ENCODE results near the gene TSPAN11.

Gene TSPAN11

DNA sequence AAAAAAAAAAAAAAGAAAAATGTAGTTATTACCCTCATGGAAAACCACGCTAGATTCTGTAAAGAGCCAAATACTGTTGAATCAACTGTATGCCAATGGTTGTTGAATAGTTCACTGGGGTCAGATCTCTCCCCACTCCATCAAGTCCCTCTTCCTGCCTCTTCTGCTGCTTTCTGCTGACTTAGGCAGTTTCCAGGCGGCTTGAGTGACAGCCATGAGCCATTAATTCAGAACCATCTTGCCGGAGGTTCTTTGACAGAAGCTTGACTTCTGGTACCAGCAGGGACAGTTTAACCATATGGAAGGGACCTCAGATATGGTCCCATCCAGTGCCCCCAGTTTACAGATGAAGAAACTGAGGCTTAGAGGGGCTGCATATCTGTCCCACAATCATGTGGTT, 34.5 kb downstream of the TSPAN11 start:
- TF ChIP-seq, protein P1, sequence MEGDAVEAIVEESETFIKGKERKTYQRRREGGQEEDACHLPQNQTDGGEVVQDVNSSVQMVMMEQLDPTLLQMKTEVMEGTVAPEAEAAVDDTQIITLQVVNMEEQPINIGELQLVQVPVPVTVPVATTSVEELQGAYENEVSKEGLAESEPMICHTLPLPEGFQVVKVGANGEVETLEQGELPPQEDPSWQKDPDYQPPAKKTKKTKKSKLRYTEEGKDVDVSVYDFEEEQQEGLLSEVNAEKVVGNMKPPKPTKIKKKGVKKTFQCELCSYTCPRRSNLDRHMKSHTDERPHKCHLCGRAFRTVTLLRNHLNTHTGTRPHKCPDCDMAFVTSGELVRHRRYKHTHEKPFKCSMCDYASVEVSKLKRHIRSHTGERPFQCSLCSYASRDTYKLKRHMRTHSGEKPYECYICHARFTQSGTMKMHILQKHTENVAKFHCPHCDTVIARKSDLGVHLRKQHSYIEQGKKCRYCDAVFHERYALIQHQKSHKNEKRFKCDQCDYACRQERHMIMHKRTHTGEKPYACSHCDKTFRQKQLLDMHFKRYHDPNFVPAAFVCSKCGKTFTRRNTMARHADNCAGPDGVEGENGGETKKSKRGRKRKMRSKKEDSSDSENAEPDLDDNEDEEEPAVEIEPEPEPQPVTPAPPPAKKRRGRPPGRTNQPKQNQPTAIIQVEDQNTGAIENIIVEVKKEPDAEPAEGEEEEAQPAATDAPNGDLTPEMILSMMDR (IDR thresholded peaks at IDR 0.05; ENCODE audit: low read depth, low read length, missing control alignments), result no peak
- DNase-seq (ENCODE audit: low read depth), result no peak
- in situ Hi-C loops (cut with HindIII; ENCODE audit: low sequenced_read_pairs), result no loop called here
- no peak overlapping the region for H3K4me3 ChIP-seq (ENCODE audit: low read depth, low read length)

DNA sequence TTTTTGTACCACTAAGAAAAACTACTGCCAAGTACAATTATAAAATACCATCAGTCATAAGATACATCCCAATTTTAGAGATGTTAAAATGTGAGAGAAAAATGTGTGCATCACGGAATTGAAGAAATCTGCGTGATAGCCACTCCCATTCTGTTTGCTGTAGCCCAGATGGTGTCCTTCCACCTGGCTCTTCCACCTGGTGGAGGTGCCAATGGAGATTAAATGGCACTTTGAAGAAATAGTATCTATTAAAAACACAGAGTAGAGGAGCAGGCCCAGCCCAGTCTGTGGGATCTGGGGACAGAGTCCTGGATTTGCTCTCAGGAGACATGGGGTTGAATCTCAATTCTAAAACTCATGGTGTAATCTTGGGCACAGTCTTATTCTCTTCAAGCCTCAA, 35.5 kb downstream of the TSPAN11 start:
- H3K4me3 ChIP-seq (ENCODE audit: low read depth, low read length), result no peak overlapping the region
- DNase-seq (ENCODE audit: low read depth), result no peak
- TF ChIP-seq, protein P1 (IDR thresholded peaks at IDR 0.05; ENCODE audit: low read depth, low read length, missing control alignments), result no peak
- in situ Hi-C loops (cut with HindIII; ENCODE audit: low sequenced_read_pairs), result no loop called here

DNA sequence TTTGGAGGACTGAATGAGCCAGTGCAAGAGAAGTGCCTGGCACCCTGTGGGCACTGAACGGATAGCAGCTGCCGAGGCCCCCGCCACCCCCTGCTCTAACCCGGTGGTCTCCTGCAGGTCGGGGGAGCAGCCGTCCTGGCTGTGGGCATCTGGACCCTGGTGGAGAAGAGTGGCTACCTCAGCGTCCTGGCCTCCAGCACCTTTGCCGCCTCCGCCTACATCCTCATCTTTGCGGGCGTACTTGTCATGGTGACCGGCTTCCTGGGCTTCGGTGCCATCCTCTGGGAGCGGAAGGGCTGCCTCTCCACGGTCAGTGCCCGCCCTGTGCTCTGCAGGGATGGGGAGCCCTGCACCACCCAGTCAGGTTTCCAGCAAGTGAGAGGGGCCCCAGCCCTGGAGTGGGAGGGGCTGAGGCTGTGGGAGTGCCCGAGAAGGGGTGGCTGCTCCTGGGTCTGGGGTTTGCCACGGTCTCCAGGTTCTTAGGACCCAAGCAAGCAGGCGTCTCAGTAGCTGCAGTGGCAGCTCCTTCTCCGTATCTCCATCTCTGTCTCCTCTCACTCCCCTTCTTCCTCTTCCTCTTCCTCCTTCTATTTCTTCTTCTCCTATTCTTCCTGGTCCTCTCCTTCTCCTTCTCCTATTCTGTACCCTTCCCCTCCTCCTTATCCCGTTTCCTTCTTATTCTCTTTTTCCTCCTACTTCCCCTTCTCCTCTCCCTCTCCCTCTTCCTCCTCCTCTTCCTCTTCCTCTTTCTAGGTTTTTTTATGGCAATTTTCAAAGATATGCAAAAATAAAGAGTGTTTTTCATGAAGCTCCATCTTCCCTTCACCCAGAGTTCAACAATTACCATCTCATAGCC, 37.4 kb downstream of the TSPAN11 start:
- H3K4me3 ChIP-seq (ENCODE audit: low read depth, low read length), result no peak overlapping the region
- TF ChIP-seq, protein P1 (IDR thresholded peaks at IDR 0.05; ENCODE audit: low read depth, low read length, missing control alignments), result no peak
- DNase-seq (ENCODE audit: low read depth), result no peak
- in situ Hi-C loops (cut with HindIII; ENCODE audit: low sequenced_read_pairs), result no loop called here

DNA sequence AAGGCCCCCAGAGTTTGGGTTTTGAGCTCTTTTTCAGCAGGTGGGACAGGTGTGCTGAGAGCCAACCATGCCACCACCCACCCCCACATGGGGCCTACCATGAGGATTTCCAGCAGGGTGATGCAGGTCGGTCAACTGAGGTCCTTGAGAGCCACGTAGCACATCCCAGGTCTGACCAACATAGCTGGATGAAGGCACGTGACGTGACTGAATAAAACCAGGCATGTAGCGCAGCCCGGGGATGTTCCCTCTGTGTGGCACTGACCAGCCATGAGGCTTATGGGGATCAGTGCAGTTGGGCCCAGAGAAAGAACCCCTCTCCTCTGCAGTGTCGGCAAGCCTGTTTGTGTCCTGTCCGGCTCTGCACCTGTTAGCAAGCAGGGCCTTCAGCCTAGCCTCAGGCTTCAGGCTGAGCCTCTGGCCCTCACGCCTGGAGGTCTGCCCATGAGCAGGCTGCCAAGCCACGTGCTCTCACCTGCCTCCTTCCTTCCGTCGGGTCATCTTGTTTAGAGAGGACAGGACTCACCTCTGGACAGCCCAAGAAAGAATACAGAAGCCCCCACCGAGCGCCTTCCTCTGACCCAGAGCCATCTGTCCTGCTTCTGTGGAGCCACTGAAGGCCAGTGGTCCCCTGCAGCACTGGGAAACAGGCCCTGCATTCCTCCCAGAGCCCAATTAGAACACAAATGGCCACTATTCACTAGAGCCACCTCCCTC, 38.5 kb downstream of the TSPAN11 start:
- TF ChIP-seq, protein P1 (IDR thresholded peaks at IDR 0.05; ENCODE audit: low read depth, low read length, missing control alignments), result no peak
- no peak overlapping the region for H3K4me3 ChIP-seq (ENCODE audit: low read depth, low read length)
- no peak for DNase-seq (ENCODE audit: low read depth)
- in situ Hi-C loops (cut with HindIII; ENCODE audit: low sequenced_read_pairs), result no loop called here

DNA sequence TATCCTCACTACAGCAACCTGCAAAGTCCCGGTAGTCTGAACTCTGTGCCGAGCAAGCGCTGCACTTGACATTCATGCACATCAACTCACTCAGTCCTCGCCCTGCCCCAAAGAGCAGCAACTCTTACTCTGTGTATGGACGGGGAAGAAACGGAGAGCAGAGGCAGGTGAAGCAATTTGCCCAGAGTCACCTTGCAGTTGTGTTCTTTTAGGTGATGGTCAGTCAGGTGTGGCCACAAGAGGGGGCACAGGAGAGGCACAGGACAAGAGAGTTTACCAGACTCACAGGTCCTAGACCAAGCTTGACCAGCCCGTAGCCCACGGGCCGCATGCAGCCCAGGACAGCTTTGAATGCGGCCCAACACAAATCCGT, 39.1 kb downstream of the TSPAN11 start:
- in situ Hi-C loops (cut with HindIII; ENCODE audit: low sequenced_read_pairs), result no loop called here
- DNase-seq (ENCODE audit: low read depth), result no peak
- TF ChIP-seq, protein P1 (IDR thresholded peaks at IDR 0.05; ENCODE audit: low read depth, low read length, missing control alignments), result peak; percentile 27
- H3K4me3 ChIP-seq (ENCODE audit: low read depth, low read length), result no peak overlapping the region

DNA sequence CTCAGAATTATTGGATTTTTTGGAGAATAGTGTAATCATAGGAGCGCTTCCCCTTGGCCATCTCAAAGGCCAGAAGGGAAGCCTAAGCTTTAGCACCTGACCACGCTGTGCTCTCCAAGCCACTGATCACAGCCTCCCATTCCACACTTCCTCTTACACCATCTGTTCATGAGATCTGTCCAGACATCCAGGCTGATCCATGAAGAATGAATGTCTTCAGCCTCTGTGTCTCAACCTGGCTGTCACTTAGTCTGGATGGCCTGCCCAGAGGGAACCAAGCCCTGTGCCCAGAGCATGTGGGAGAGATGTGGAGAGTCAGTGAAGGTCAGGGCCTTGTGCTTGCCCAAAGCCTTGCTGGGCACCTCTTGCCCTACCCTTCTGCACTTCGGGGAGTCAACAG, 40.5 kb downstream of the TSPAN11 start:
- no peak overlapping the region for H3K4me3 ChIP-seq (ENCODE audit: low read depth, low read length)
- no peak for DNase-seq (ENCODE audit: low read depth)
- in situ Hi-C loops (cut with HindIII; ENCODE audit: low sequenced_read_pairs), result no loop called here
- TF ChIP-seq, protein P1 (IDR thresholded peaks at IDR 0.05; ENCODE audit: low read depth, low read length, missing control alignments), result no peak

All from astrocyte of the cerebellum (primary cell).